Gastrocnemius medialis (tissue), 4 donors: Measurements from ENCODE around the gene MON1B.

Experiments used
- CTCF ChIP-seq, 5 experiments: fragments of 450-650 bp in 3 of 5; fragments of 200-600 bp in 2 of 5; sonication (generic) in 2 of 5; IDR thresholded peaks in 4 of 5; conservative IDR thresholded peaks in 1 of 5; 1 replicate in 4 of 5; 2 replicates in 1 of 5; pipeline ENCODE4 v1.5.1; 2016 to 2019; ENCODE audit warnings: antibody characterized with exemption in 5 of 5, mild to moderate bottlenecking in 3 of 5, moderate library complexity in 3 of 5
- POLR2A ChIP-seq, 2 donors: fragments of 450-650 bp; IDR thresholded peaks; one replicate each; pipeline ENCODE4 v1.6.1; 2017; ENCODE audit warnings: antibody characterized with exemption in 2 of 2, mild to moderate bottlenecking in 2 of 2, moderate library complexity in 2 of 2

DNA sequence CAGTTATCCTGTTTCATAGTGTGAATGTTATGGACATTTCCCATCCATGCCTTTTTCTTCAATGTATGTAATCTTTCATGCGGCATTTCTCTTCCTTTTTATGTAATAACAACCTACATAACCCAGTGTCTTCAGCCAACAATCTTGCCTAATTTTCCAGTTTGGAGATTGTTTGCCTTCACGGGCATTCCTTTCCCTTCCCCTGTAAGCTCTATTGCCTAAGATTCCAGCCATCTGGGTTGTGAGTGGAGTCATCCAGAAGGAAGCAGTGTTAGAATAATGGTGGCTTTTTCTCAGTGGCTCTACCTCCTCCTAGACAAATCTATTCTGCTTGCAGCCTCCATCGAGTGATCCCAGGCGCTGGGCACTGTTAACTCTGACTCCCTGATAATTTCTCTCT is 30.5 kb downstream of the MON1B start:
- TF ChIP-seq CTCF (IDR thresholded peaks at IDR 0.05 in 4 of 5, conservative IDR thresholded peaks at IDR 0.05 in 1 of 5), result no peak
- TF ChIP-seq POLR2A (IDR thresholded peaks at IDR 0.05), result no peak
